PC-3 (cell line): ENCODE data around the gene CLMN. TPM values are rescaled to one million over a fixed set of nuclear protein-coding genes. Genes with fewer than 3 reads are reported as not detected.

Source experiments
- ATAC-seq: fragments of 200-7000 bp; cut with Tn5 transposase; 2 replicates; pipeline ENCODE4 v1.9.1; 2020; ENCODE audit warnings: mild to moderate bottlenecking, moderate library complexity
- BruUV-seq: library from RNA; stranded (reverse); fragments of 400-500 nt; replicated peaks from 2 replicates; lab custom pipeline; 2021; lab: Mats Ljungman, UMichigan
- CTCF ChIA-PET: fragments of 300-600 bp; sonication (Branson Sonifier 250); formaldehyde crosslinking; loops from one replicate; lab custom pipeline; 2022; ENCODE audit warnings: antibody characterized with exemption; lab: Charles Lee
- POLR2A ChIA-PET: fragments of 300-600 bp; sonication (Branson Sonifier 250); formaldehyde crosslinking; loops from one replicate; lab custom pipeline; 2022; ENCODE audit warnings: antibody characterized with exemption; ENCODE audit not compliant: unreplicated experiment; lab: Charles Lee
- DNase-seq: peaks from one replicate; pipeline ENCODE4 v3.0.0-alpha.2; 2015
- H2AFZ ChIP-seq: fragments of 300-600 bp; sonication (generic); 2 replicates; pipeline ENCODE4 v1.6.0; 2016; ENCODE audit warnings: antibody characterized with exemption, low read length
- H3F3A ChIP-seq: fragments of 300-600 bp; sonication (generic); one replicate; pipeline ENCODE4 v1.6.0; 2017; ENCODE audit warnings: antibody characterized with exemption, low read length, control low read depth, mild to moderate bottlenecking; ENCODE audit not compliant: unreplicated experiment
- H3K27ac ChIP-seq: fragments of 300-600 bp; sonication (generic); 2 replicates; pipeline ENCODE4 v1.5.1; 2016; ENCODE audit warnings: mild to moderate bottlenecking, low read length
- H3K27me3 ChIP-seq: fragments of 300-600 bp; sonication (generic); 2 replicates; pipeline ENCODE4 v1.6.1; 2016; ENCODE audit warnings: low read length, mixed read lengths
- H3K36me3 ChIP-seq: fragments of 300-600 bp; sonication (generic); 2 replicates; pipeline ENCODE4 v1.6.1; 2016; ENCODE audit warnings: low read depth, mixed run types, low read length, mixed read lengths
- H3K4me1 ChIP-seq: fragments of 300-600 bp; sonication (generic); 2 replicates; pipeline ENCODE4 v1.5.1; 2016; ENCODE audit warnings: low read length; ENCODE audit not compliant: insufficient read depth
- H3K4me2 ChIP-seq: fragments of 300-600 bp; sonication (generic); 2 replicates; pipeline ENCODE4 v1.6.0; 2016; ENCODE audit warnings: low read length
- H3K4me3 ChIP-seq: fragments of 300-600 bp; sonication (generic); 2 replicates; pipeline ENCODE4 v1.5.1; 2016; ENCODE audit warnings: mild to moderate bottlenecking, low read length, mixed read lengths
- H3K79me2 ChIP-seq: fragments of 300-600 bp; sonication (generic); 2 replicates; pipeline ENCODE4 v1.6.1; 2017; ENCODE audit warnings: low read length, mixed read lengths
- H3K9ac ChIP-seq: fragments of 300-600 bp; sonication (generic); 2 replicates; pipeline ENCODE4 v1.6.0; 2016; ENCODE audit warnings: mild to moderate bottlenecking, low read length
- H3K9me2 ChIP-seq: fragments of 300-600 bp; sonication (generic); replicated peaks from 2 replicates; pipeline ENCODE4 v1.6.1; 2016; ENCODE audit warnings: mixed run types, low read length, mixed read lengths
- H3K9me3 ChIP-seq: fragments of 300-600 bp; sonication (generic); 2 replicates; pipeline ENCODE4 v1.6.1; 2016; ENCODE audit warnings: low read length, mixed read lengths
- H4K20me1 ChIP-seq: fragments of 300-600 bp; sonication (generic); 2 replicates; pipeline ENCODE4 v1.6.1; 2016; ENCODE audit warnings: low read length, mixed read lengths
- CTCF ChIP-seq: fragments of 300-600 bp; sonication (generic); conservative IDR thresholded peaks from 2 replicates; pipeline ENCODE4 v1.5.1; 2017; ENCODE audit warnings: antibody characterized with exemption, low read depth, mild to moderate bottlenecking, low read length
- EZH2 ChIP-seq: fragments of 300-600 bp; sonication (generic); IDR thresholded peaks from one replicate; pipeline ENCODE4 v1.6.1; 2017; ENCODE audit warnings: antibody characterized with exemption, mild to moderate bottlenecking, low read length; ENCODE audit not compliant: unreplicated experiment
- EZH2phosphoT487 ChIP-seq: fragments of 300-600 bp; sonication (generic); IDR thresholded peaks from 2 replicates; pipeline ENCODE4 v1.6.1; 2018; ENCODE audit warnings: mild to moderate bottlenecking, antibody characterized with exemption, low read length, borderline replicate concordance
- intact Hi-C: fragments of 100-400 bp; cut with micrococcal nuclease; formaldehyde crosslinking; loops from 2 replicates; pipeline ENCODE4 v1.9.0; 2023
- total RNA-seq: library from RNA; depleted of rRNA; stranded (reverse); fragments of >200 nt; gene quantifications from 2 replicates; pipeline ENCODE4 v1.2.3, GENCODE V29; 2014

The CLMN gene
- total RNA-seq, 1 experiment from 2014 or later: 3.5 TPM

DNA sequence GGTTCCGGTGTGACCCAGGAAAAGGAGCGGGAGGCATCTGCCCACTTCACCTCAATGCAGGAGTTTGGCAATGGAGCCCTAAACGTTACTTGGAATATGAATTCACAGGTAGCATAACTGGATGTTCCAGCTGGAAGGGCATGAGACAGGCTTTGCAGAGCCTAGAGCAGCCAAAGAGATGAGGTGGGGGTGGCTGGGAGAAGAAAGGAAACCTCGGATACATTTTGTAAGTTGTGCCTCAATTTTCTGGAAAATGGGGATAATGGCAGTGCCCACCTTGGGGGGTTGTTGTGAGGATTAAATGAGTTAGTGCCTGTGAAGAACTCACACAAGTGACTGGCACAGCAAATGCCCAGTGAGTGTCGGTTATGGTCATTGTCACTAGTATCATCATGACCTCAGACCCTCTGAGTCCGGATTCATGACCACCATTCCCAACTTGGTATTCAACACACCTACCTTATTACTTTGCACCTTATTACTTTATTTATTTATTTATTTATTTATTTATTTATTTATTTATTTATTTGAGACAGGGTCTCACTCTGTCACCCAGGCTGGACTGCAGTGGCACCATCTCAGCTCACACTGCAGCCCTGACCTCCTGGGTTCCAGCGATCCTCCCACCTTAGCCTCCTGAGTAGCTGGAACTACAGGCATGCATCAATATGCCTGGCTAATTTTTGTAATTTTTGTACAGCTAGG is 56.0 kb downstream of the CLMN start:
- no peaks in the 10 kb centered on the region for H4K20me1 ChIP-seq
- no peak overlapping the region for H3K4me3 ChIP-seq
- DNase-seq (no peak), ATAC-seq (no peak)
- H2AFZ ChIP-seq: no peak overlapping the region
- peaks cover 5% of the 10 kb centered on the region for H3K36me3 ChIP-seq
- no peak overlapping the region for H3K4me2 ChIP-seq
- no peaks in the 10 kb centered on the region for H3K9me2 ChIP-seq
- no peaks in the 10 kb centered on the region for H3K27me3 ChIP-seq
- BruUV-seq: no TSS peak
- peaks cover 11% of the 10 kb centered on the region; the same call in 1 of the 2 replicates for H3K9me3 ChIP-seq
- no peak overlapping the region for H3K27ac ChIP-seq
- no peaks in the 10 kb centered on the region for H3F3A ChIP-seq
- no peak for TF ChIP-seq CTCF
- no peak for TF ChIP-seq EZH2phosphoT487
- TF ChIP-seq EZH2: no peak
- no peak overlapping the region for H3K9ac ChIP-seq
- ChIA-PET CTCF (no interaction called here), POLR2A (no interaction called here)
- H3K4me1 ChIP-seq: peaks cover 40% of the 10 kb centered on the region
- no peaks in the 10 kb centered on the region for H3K79me2 ChIP-seq
- intact Hi-C loops: no loop called here

GRCh38 chr14:95262511-95262891 is 57.2 kb downstream of the CLMN start:
- no peak for TF ChIP-seq EZH2phosphoT487
- TF ChIP-seq CTCF: no peak
- TF ChIP-seq EZH2: no peak
- Histone ChIP-seq H3K4me1 (peaks cover 40% of the 10 kb centered on the region), H3F3A (no peaks in the 10 kb centered on the region), H3K79me2 (no peaks in the 10 kb centered on the region), H3K9me2 (no peaks in the 10 kb centered on the region), H2AFZ (no peak overlapping the region), H3K27ac (peak overlapping the region; percentile 20; the same call in 1 of the 2 replicates), H3K36me3 (peaks cover 5% of the 10 kb centered on the region), H3K9ac (no peak overlapping the region), H3K9me3 (peaks cover 9% of the 10 kb centered on the region; the same call in 1 of the 2 replicates), H3K4me3 (no peak overlapping the region), H3K27me3 (no peaks in the 10 kb centered on the region), H3K4me2 (no peak overlapping the region), H4K20me1 (no peaks in the 10 kb centered on the region)
- ATAC-seq (no peak), DNase-seq (no peak)
- POLR2A ChIA-PET: no interaction called here
- BruUV-seq: no TSS peak
- intact Hi-C loops: no loop called here
- CTCF ChIA-PET: no interaction called here
